Stimulated activated memory B cell treated with anti-CD40 and anti-IgM and Interleukin-4, amounts not matched to agents 10 μg/mL and 1 μg/mL and 100 μg/mL, for 72 hours (primary cell): ENCODE data around the gene C19orf85.

Experiments
- ATAC-seq: fragments of 150-1000 bp; cut with Tn5 transposase; 2 replicates; pipeline ENCODE4 v1.10.0; 2021
- H3K27ac Mint-ChIP-seq: one replicate; pipeline ENCODE4 v1.8.0; 2022; ENCODE audit warnings: mild to moderate bottlenecking, mixed read lengths
- H3K27me3 Mint-ChIP-seq: one replicate; pipeline ENCODE4 v1.8.0; 2022; ENCODE audit warnings: mixed read lengths
- H3K36me3 Mint-ChIP-seq: one replicate; pipeline ENCODE4 v1.8.0; 2022; ENCODE audit warnings: mixed read lengths
- H3K4me1 Mint-ChIP-seq: one replicate; pipeline ENCODE4 v1.8.0; 2022; ENCODE audit warnings: mixed read lengths
- H3K4me3 Mint-ChIP-seq: one replicate; pipeline ENCODE4 v1.8.0; 2022; ENCODE audit warnings: mild to moderate bottlenecking, moderate library complexity, mixed read lengths
- H3K9me3 Mint-ChIP-seq: one replicate; pipeline ENCODE4 v1.8.0; 2022; ENCODE audit warnings: mixed read lengths

The C19orf85 gene

DNA sequence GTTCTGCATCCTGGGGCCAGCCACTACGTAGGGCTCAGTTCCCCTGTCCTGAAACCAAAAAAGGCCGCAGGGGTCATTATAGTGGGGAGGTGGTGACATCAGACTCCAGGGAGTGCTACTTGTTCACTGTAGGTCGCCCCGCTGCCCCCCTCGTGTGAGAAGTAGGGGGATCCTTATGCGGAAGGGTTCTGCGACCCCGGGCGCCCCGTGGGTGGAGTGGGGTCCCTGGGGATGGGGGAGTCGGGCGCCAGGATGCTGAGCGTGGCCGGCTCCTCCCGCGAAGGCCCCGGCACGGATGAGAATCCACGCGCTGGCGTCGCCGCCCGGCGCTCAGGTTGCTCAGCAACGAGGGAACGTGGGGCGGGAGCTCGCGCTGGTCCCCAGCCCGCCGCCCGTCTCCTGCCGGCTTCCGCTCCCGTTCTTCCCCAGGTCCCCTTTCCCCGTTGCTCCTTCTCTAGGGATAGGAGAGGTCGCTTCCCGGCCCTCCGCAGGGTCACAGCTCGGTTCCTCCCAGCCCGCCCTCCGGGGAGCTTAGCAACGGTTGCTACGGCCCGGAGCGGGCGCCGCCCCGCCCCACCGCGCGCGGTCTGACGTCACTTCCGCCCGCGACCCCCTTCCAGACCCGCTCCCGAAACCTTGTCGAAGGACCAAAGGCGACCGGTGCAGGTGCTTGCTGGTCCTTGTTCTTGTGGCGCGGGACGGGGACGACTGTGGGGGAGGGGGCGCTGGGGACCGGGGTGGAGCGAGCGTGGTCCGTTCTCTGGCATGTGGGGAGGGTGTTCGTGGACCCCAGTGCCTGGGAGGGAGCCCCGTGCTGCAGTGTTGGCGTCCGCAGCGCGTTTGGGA lies 20.3 kb upstream of the C19orf85 start, which contains the start of gene NAT14:
Gene NAT14 (plus strand): TSS at position 596 of the 846 bp plus-strand sequence. CDS start 521 bp downstream, outside the sequence.
- Mint-ChIP-seq H3K4me1 (peaks cover 34% of the 10 kb centered on the region), H3K27me3 (peaks cover 11% of the 10 kb centered on the region), H3K9me3 (no peaks in the 10 kb centered on the region), H3K27ac (peak within 1 kb of the TSS; percentile 74), H3K4me3 (peak within 1 kb of the TSS; percentile 79), H3K36me3 (peaks cover 3% of the 10 kb centered on the region)
- peak; percentile 64 for ATAC-seq

DNA sequence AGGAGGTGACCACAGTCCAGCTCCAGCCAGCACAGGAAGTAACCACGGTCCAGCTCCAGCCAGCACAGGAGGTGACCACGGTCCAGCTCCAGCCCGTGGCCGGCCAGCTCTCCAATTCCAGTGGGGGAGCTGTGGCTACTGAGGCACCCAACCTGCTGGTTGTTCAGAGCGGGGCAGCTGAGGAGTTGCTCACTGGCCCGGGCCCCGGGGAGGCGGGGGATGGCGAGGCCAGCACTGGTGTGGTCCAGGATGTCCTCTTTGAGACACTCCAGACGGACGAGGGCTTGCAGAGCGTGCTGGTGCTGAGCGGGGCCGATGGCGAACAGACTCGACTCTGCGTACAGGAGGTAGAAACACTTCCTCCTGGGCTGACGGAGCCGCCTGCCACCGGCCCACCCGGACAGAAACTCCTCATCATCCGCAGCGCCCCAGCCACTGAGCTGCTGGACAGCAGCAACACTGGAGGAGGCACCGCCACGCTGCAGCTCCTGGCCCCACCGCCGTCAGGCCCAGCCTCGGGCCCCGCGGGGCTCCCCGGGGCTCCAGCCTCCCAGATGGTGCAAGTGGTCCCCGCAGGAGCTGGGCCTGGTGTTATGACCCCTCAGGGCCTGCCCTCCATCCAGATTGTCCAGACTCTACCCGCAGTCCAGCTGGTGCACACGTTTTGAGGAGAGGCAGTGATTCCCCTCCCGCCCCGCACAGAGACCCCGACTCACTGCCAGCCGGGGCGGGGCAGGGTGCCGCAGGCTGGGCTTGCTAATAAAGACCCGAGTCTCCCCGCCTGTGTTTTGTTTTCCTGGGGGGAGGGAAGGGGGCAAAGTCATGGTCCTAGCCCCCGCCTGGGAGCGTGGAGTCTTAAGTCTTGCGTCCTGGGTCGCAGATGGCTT lies 19.4 kb upstream of the C19orf85 start:
- Mint-ChIP-seq H3K27me3 (peaks cover 10% of the 10 kb centered on the region), H3K4me1 (peaks cover 43% of the 10 kb centered on the region), H3K27ac (peak overlapping the region; percentile 74), H3K4me3 (peak overlapping the region; percentile 79), H3K9me3 (no peaks in the 10 kb centered on the region), H3K36me3 (peaks cover 12% of the 10 kb centered on the region)
- ATAC-seq = no peak

DNA sequence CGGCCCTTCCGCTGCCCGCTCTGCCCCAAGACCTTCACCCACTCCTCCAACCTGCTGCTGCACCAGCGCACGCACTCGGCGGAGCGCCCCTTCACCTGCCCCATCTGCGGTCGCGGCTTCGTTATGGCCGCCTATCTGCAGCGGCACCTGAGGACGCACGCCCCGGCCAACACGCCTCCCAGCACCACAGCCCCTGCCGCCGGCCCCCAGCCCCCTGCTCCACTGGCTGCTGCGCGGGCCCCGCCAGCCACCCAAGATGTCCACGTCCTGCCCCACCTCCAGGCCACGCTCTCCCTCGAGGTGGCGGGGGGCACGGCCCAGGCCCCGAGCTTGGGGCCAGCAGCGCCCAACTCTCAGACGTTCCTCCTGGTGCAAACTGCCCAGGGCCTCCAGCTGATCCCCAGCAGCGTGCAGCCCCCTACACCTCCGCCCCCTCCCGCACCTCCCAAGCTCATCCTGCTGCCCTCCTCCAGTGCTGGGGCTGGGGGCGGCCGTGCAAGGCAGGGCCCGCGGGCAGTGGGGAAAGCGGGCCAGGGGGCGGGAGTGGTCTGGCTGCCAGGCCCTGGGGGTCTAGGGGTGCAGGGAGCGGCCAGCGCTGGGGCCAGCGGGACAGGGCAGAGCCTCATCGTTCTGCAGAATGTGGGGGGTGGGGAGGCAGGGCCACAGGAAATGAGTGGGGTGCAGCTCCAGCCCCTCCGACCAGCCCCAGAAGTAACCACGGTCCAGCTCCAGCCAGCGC lies 18.6 kb upstream of the C19orf85 start:
- Mint-ChIP-seq H3K9me3 (no peaks in the 10 kb centered on the region), H3K4me3 (no peak overlapping the region), H3K27me3 (peaks cover 2% of the 10 kb centered on the region), H3K36me3 (peaks cover 20% of the 10 kb centered on the region), H3K27ac (no peak overlapping the region), H3K4me1 (peaks cover 46% of the 10 kb centered on the region)
- no peak for ATAC-seq

DNA sequence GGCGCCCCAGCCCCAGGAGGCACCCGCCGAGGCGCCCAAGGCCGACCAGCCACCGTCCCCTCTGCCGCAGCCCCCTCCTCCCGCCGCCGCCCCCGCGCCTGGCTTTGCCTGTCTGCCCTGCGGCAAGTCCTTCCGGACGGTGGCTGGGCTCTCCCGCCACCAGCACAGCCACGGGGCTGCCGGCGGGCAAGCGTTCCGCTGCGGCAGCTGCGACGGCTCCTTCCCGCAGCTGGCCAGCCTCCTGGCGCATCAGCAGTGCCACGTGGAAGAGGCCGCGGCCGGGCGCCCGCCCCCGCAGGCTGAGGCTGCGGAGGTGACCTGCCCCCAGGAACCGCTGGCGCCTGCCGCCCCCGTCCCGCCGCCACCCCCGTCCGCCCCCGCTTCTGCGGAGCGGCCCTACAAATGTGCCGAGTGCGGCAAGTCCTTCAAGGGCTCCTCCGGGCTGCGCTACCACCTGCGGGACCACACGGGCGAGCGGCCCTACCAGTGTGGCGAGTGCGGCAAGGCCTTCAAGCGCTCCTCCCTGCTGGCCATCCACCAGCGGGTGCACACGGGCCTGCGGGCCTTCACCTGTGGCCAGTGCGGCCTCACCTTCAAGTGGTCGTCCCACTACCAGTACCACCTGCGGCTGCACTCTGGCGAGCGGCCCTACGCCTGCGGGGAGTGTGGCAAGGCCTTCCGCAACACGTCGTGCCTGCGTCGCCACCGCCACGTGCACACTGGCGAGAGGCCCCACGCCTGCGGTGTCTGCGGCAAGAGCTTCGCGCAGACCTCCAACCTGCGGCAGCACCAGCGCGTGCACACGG lies 17.8 kb upstream of the C19orf85 start:
- no peak for ATAC-seq
- peaks cover 47% of the 10 kb centered on the region for H3K4me1 Mint-ChIP-seq
- H3K9me3 Mint-ChIP-seq = no peaks in the 10 kb centered on the region
- no peak overlapping the region for H3K4me3 Mint-ChIP-seq
- no peak overlapping the region for H3K27ac Mint-ChIP-seq
- peaks cover 24% of the 10 kb centered on the region for H3K36me3 Mint-ChIP-seq
- no peaks in the 10 kb centered on the region for H3K27me3 Mint-ChIP-seq

DNA sequence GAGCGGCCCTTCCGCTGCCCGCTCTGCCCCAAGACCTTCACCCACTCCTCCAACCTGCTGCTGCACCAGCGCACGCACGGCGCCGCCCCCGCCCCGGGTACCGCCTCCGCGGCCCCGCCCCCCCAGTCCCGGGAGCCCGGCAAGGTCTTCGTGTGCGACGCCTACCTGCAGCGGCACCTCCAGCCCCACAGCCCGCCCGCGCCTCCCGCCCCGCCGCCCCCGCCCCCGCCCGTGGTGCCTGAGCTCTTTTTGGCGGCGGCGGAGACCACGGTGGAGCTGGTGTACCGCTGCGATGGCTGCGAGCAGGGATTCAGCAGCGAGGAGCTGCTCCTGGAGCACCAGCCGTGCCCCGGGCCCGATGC lies 17.2 kb upstream of the C19orf85 start:
- H3K9me3 Mint-ChIP-seq = no peaks in the 10 kb centered on the region
- no peak overlapping the region for H3K4me3 Mint-ChIP-seq
- H3K27ac Mint-ChIP-seq = no peak overlapping the region
- H3K4me1 Mint-ChIP-seq = peaks cover 50% of the 10 kb centered on the region
- ATAC-seq = no peak
- H3K27me3 Mint-ChIP-seq = no peaks in the 10 kb centered on the region
- peaks cover 24% of the 10 kb centered on the region for H3K36me3 Mint-ChIP-seq

DNA sequence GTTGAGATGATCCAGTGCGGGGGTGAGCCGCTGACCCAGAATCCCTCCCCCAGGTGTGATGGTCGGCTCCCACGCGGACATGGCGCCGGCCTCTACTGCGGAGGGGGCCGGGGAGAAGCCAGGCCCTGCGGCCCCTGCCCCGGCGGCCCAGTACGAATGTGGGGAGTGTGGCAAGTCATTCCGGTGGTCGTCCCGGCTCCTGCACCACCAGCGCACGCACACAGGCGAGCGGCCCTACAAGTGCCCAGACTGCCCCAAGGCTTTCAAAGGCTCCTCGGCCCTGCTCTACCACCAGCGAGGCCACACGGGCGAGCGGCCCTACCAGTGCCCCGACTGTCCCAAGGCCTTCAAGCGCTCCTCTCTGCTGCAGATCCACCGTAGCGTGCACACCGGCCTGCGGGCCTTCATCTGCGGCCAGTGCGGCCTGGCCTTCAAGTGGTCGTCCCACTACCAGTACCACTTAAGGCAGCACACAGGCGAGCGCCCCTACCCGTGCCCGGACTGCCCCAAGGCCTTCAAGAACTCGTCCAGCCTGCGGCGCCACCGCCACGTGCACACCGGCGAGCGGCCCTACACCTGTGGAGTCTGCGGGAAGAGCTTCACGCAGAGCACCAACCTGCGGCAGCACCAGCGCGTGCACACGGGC lies 16.7 kb upstream of the C19orf85 start:
- H3K27ac Mint-ChIP-seq = no peak overlapping the region
- H3K4me1 Mint-ChIP-seq = peaks cover 49% of the 10 kb centered on the region
- ATAC-seq = no peak
- no peaks in the 10 kb centered on the region for H3K27me3 Mint-ChIP-seq
- H3K4me3 Mint-ChIP-seq = no peak overlapping the region
- no peaks in the 10 kb centered on the region for H3K9me3 Mint-ChIP-seq
- H3K36me3 Mint-ChIP-seq = peaks cover 24% of the 10 kb centered on the region

DNA sequence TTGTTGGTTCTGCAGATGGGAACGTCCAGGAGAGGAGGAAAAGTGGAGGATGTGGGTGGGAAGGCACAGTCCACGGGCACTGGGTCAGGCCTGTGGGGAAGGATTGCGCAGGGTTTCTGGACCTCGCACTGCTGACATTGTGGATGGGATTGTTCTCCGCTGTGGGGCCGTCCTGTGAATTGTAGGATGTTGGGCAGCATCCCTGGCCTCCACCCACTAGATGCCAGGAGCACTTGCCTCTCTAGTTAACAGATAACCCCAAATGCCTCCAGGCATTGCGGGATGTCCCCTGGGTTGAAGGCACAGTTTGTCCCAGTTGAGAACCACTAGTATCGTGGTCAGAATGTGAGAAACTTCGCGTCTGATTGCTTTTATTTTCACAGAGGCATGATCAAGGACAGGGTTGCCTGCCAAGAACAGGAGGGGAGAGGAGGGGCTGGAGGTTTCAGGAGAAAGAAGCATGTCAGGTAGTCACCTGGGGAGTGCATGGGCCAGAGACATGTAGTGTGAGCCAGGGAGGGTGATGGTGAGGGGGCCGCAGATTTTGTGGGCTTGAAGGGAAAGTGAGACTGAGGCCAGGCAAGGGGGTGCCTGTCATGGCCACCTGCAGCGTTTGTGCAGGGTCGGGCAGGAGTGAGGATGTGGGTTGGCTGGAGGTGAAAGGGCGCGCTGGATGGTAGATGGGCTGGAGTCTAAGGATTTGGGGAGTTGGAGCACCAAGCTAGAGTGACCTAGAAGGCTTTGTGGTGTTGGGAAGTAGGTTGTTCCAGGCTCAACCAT lies 15.1 kb upstream of the C19orf85 start:
- H3K4me1 Mint-ChIP-seq = peaks cover 46% of the 10 kb centered on the region
- H3K4me3 Mint-ChIP-seq = no peak overlapping the region

DNA sequence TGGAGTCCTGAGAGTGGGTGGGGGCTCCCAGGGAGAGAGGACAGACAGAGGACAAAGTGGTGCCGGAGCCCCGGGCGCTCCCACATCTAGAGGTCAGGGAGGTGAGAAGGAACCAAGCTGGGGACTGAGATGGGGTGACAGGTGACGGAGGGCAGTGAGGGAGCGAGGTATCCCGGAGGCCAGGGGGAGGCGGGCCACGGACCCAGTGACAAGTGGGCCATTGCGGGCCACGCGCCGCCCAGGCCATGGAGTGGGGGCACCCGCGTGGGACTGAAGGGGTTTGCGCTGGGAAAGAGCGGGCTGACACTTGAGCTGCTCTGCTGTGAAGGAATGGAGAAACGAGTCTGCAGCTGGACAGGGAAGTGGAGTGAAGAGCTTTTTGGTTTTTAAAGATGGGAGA lies 14.5 kb upstream of the C19orf85 start:
- H3K4me3 Mint-ChIP-seq = no peak overlapping the region
- peaks cover 24% of the 10 kb centered on the region for H3K36me3 Mint-ChIP-seq
- no peak for ATAC-seq
- H3K27me3 Mint-ChIP-seq = no peaks in the 10 kb centered on the region
- peak overlapping the region; percentile 5 for H3K27ac Mint-ChIP-seq
- no peaks in the 10 kb centered on the region for H3K9me3 Mint-ChIP-seq
- peaks cover 41% of the 10 kb centered on the region for H3K4me1 Mint-ChIP-seq

More for the DNA sequence above, 15.1 kb upstream of the C19orf85 start:
- Mint-ChIP-seq H3K36me3 (peaks cover 24% of the 10 kb centered on the region), H3K27me3 (no peaks in the 10 kb centered on the region), H3K9me3 (no peaks in the 10 kb centered on the region), H3K27ac (no peak overlapping the region)
- no peak for ATAC-seq

DNA sequence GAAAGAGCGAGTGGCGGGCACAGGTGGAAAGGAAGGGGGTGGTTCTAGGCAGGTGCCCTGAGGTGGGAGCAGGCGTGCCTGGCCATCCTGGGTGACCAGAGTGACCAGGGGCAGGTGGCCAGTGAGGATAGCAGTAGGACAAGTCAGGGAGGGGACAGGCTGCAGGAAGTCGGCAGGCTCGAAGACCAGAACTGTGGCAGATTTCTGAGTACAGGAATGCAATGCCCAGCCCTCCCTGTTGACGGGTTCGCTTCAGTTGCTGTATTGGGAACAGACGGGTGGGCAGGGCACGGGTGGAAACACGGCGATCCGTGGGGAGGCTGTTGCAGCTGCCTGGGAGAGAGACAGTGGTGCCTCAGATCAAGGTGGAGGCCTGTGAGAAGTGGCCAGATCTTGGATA lies 13.8 kb upstream of the C19orf85 start:
- Mint-ChIP-seq H3K4me3 (peak overlapping the region; percentile 86), H3K36me3 (peaks cover 24% of the 10 kb centered on the region), H3K27me3 (no peaks in the 10 kb centered on the region), H3K4me1 (peaks cover 41% of the 10 kb centered on the region), H3K27ac (peak overlapping the region; percentile 5), H3K9me3 (no peaks in the 10 kb centered on the region)
- ATAC-seq = no peak

DNA sequence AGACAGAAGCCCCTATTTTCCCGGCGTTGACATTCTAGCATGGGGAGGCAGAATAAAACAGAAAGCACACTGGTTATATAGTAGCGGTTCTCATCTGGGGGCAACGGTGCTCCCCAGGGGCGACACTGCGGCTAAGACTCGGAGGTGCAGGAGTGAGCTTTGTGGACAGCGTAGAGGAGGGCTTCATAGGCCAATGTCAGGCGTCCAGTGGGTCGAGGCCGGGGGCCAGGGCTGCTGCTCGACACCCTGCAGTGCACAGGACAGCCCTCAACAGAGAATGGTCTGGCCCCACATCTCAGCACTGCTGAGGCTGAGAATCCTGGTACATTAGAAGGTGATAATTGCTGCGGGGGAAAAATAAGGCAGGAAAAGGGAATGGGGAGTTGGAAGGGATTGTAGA lies 13.4 kb upstream of the C19orf85 start:
- Mint-ChIP-seq H3K9me3 (no peaks in the 10 kb centered on the region), H3K4me3 (peak overlapping the region; percentile 86), H3K27me3 (no peaks in the 10 kb centered on the region), H3K4me1 (peaks cover 41% of the 10 kb centered on the region), H3K27ac (peak overlapping the region; percentile 5), H3K36me3 (peaks cover 24% of the 10 kb centered on the region)
- ATAC-seq = no peak

DNA sequence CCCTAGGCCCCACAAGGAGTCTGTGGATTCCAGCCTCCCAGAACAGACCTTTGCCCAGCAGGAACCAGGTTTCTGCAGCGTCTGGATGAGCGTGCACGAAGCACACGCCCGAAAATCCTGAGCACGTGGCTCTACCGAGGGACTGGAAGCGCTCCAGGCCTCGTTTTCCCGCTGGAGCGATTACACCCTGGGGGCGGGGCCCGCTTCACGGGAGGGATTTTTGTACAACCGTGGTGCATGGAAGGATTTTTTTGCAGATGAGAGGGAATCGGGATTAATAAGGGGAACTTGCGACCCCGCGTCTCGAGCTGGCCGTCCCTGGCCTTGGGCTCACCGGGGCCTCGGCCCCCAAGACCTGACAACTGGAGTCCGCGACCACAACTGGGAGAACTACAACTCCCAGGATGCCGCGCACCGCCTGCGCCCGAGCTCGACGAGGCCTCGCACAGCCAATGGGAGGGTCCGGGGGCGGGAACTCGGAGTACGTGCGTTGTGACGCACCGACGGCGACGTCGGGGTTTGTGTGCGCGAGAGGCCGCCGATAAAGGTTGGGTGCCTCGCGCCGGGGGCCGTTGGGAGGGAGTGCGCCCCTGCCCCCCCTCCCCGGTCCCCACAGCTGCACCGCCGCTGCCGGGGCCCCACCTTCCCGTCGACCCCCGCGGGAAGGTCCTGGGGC lies 11.7 kb upstream of the C19orf85 start, which contains the start of gene ZNF628:
Gene ZNF628 (plus strand): TSS at position 518 of the 676 bp plus-strand sequence. CDS start 3,294 bp downstream, outside the sequence.
- Mint-ChIP-seq H3K27ac (peak within 1 kb of the TSS; percentile 90), H3K27me3 (no peaks in the 10 kb centered on the region), H3K4me1 (peaks cover 41% of the 10 kb centered on the region), H3K9me3 (no peaks in the 10 kb centered on the region), H3K36me3 (peaks cover 24% of the 10 kb centered on the region), H3K4me3 (peak within 1 kb of the TSS; percentile 90)
- peak; percentile 97 for ATAC-seq

DNA sequence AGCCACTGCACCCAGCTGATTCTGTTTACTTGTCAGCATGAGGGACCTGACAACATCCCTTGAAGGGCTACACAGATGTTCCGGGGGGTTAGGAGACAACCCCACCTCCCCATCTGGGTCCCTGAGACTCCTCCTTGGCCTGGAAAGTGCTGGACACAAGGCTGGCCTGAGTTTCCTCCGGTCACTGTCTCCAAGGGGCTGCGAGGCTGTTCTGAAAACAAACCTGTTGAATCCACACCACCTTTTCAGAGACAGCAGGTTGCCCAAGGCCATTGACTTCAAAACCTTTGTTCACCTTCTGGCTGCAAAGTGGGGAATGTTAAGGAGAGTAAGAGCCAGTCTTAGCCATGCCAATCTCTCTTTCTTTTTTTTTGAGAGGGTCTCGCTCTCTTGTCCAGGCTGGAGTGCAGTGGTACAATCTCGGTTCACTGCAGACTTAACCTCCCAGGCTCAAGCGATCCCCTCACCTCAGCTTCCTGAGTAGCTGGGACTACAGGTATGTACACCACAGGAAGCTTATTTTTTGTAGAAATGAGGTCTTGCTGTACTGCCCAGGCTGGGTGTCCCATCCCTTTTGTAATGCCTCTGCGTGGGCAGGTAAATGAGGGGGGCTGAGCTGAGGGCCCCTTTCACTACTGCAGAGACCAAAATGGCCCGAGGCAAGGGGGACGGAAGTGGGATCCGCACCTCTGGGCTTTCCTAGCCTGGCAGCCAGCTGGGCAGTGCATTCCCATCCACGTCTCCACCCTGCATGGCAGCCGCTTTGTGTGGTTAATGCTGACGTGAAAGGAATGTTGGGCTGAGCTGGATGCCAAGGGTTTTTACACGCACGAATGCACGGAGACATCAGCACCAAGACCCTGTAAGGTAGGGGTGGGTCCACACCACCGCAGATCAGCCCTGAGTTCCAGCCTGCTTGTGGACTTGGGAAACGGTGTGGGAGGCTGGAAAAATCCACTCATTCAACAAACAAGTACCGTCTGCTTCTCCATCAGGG lies 10.0 kb upstream of the C19orf85 start:
- Mint-ChIP-seq H3K36me3 (peaks cover 19% of the 10 kb centered on the region), H3K4me1 (peaks cover 36% of the 10 kb centered on the region), H3K9me3 (no peaks in the 10 kb centered on the region), H3K27ac (no peak overlapping the region), H3K27me3 (no peaks in the 10 kb centered on the region), H3K4me3 (peak overlapping the region; percentile 36)
- no peak for ATAC-seq
